Liver (tissue), 9 donors: Measurements from ENCODE around the gene SEMG2. TPM values are rescaled to one million over a fixed set of nuclear protein-coding genes. Genes with fewer than 3 reads are reported as not detected.

ENCODE experiments used
- DNase-seq: peaks from one replicate; pipeline ENCODE4 v3.0.0-alpha.2; 2017; ENCODE audit warnings: low spot score
- H3K27ac ChIP-seq, 2 donors: one replicate each; pipeline ENCODE4 v1.7.0; 2013; ENCODE audit warnings: inconsistent platforms in 2 of 2, low read length in 2 of 2, control low read depth in 1 of 2, low read depth in 1 of 2, mild to moderate bottlenecking in 1 of 2
- H3K27me3 ChIP-seq, 4 donors: one replicate each; pipeline versions ENCODE4 v1.6.1 to v1.7.0; 2013; ENCODE audit warnings: low read length in 3 of 4, inconsistent platforms in 1 of 4, mild to moderate bottlenecking in 1 of 4, moderate library complexity in 1 of 4; ENCODE audit not compliant: control insufficient read depth in 4 of 4, insufficient read depth in 4 of 4
- H3K36me3 ChIP-seq, 4 donors: one replicate each; pipeline versions ENCODE4 v1.6.1 to v1.7.0; 2013; ENCODE audit warnings: low read length in 3 of 4, mild to moderate bottlenecking in 3 of 4, low read depth in 1 of 4, moderate library complexity in 1 of 4; ENCODE audit not compliant: control insufficient read depth in 4 of 4, insufficient read depth in 3 of 4
- H3K4me1 ChIP-seq, 4 donors: one replicate each; pipeline versions ENCODE4 v1.6.1 to v1.7.0; 2013; ENCODE audit warnings: low read length in 3 of 4, mild to moderate bottlenecking in 3 of 4, moderate library complexity in 1 of 4; ENCODE audit not compliant: control insufficient read depth in 4 of 4, insufficient read depth in 4 of 4
- H3K4me3 ChIP-seq, 3 donors: one replicate each; pipeline versions ENCODE4 v1.6.1 to v1.7.0; 2013; ENCODE audit warnings: low read length in 3 of 3, control low read depth in 1 of 3, low read depth in 1 of 3, mild to moderate bottlenecking in 1 of 3
- H3K9ac ChIP-seq, 2 donors: one replicate each; pipeline ENCODE4 v1.7.0; 2013; ENCODE audit warnings: low read length in 2 of 2, mild to moderate bottlenecking in 2 of 2, moderate library complexity in 2 of 2, control low read depth in 1 of 2, low read depth in 1 of 2
- H3K9me3 ChIP-seq, 4 donors: one replicate each; pipeline versions ENCODE4 v1.6.1 to v1.7.0; 2013; ENCODE audit warnings: low read length in 3 of 4; ENCODE audit not compliant: control insufficient read depth in 4 of 4
- ATF3 ChIP-seq: IDR thresholded peaks from 2 replicates; pipeline ENCODE4 v1.6.1; 2016; ENCODE audit warnings: antibody characterized with exemption
- CTCF ChIP-seq: fragments of 150-350 bp; IDR thresholded peaks from 2 replicates; pipeline ENCODE4 v1.5.1; 2017; ENCODE audit warnings: improper control_type of control experiment, low read depth, low read length; ENCODE audit not compliant: missing input control
- EGR1 ChIP-seq, 2 donors: IDR thresholded peaks; 2 replicates each; pipeline ENCODE4 v1.6.1; 2016 to 2018; ENCODE audit warnings: antibody characterized with exemption in 2 of 2, low read depth in 2 of 2
- FOXA1 ChIP-seq: IDR thresholded peaks from 2 replicates; pipeline ENCODE4 v1.6.1; 2016; ENCODE audit warnings: antibody characterized with exemption
- GABPA ChIP-seq, 2 donors: IDR thresholded peaks in 1 of 2; conservative IDR thresholded peaks in 1 of 2; 2 replicates each; pipeline ENCODE4 v1.6.1; 2016; ENCODE audit warnings: antibody characterized with exemption in 2 of 2, mild to moderate bottlenecking in 1 of 2, moderate library complexity in 1 of 2
- HNF4A ChIP-seq, 2 donors: conservative IDR thresholded peaks; 2 replicates each; pipeline ENCODE4 v1.6.1; 2016; ENCODE audit warnings: antibody characterized with exemption in 2 of 2, mild to moderate bottlenecking in 2 of 2
- HNF4G ChIP-seq: IDR thresholded peaks from 2 replicates; pipeline ENCODE4 v1.6.1; 2016; ENCODE audit warnings: antibody characterized with exemption
- JUND ChIP-seq, 2 donors: IDR thresholded peaks; 2 replicates each; pipeline ENCODE4 v1.6.1; 2016; ENCODE audit warnings: antibody characterized with exemption in 2 of 2
- MAX ChIP-seq: IDR thresholded peaks from 2 replicates; pipeline ENCODE4 v1.6.1; 2016; ENCODE audit warnings: antibody characterized with exemption
- REST ChIP-seq: IDR thresholded peaks from 2 replicates; pipeline ENCODE4 v1.6.1; 2016; ENCODE audit warnings: antibody characterized with exemption, mild to moderate bottlenecking
- SP1 ChIP-seq: IDR thresholded peaks from 2 replicates; pipeline ENCODE4 v1.6.1; 2018; ENCODE audit warnings: antibody characterized with exemption, mild to moderate bottlenecking
- TAF1 ChIP-seq: conservative IDR thresholded peaks from 2 replicates; pipeline ENCODE4 v1.6.1; 2016; ENCODE audit warnings: antibody characterized with exemption, mild to moderate bottlenecking
- YY1 ChIP-seq: IDR thresholded peaks from 2 replicates; pipeline ENCODE4 v1.6.1; 2016; ENCODE audit warnings: antibody characterized with exemption, mild to moderate bottlenecking
- ZBTB33 ChIP-seq: IDR thresholded peaks from 2 replicates; pipeline ENCODE4 v1.6.1; 2016; ENCODE audit warnings: antibody characterized with exemption
- WGBS: extraction: QIAGEN DNeasy Blood & Tissue Kit; methylation state at CpG from one replicate; pipeline ENCODE4 v1.1.7; 2013; 5-methylcytosine and 5-hydroxymethylcytosine counted together
- polyA plus RNA-seq, 2 donors: library from polyadenylated mRNA; stranded (reverse) in 1 of 2; unstranded in 1 of 2; fragments of 200-250 nt in 1 of 2; fragments of >200 nt in 1 of 2; fragmentation: Nextera tagmentation in 1 of 2; extraction: Ambion mirVana in 1 of 2; gene quantifications; one replicate each; pipeline versions ENCODE4 v1.2.1 to v1.2.3, GENCODE V29; 2013 to 2015
- total RNA-seq, 2 donors: library from RNA; depleted of rRNA; stranded (reverse); fragments of >200 nt; gene quantifications; one replicate each; pipeline ENCODE4 v1.2.3, GENCODE V29; 2014
- donor health status: healthy.
- donor health status: healthy.
- donor health status: healthy.
- donor health status: healthy.
- donor health status: healthy.

SEMG2 gene
- total RNA-seq (not detected), polyA plus RNA-seq (not detected)

- WGBS = 86% methylated on average over 4 of the region's 4 CpGs
- Histone ChIP-seq H3K4me3 (no peak within 1 kb of the TSS), H3K36me3 (no peaks in the 10 kb centered on the region), H3K4me1 (no peaks in the 10 kb centered on the region), H3K27me3 (peaks cover 0 to 3% (median 1%) of the 10 kb centered on the region in 4 donors), H3K9me3 (no peaks in the 10 kb centered on the region), H3K9ac (no peak within 1 kb of the TSS), H3K27ac (no peak within 1 kb of the TSS)
- TF ChIP-seq MAX (no peak), FOXA1 (no peak), CTCF (no peak), SP1 (no peak), GABPA (IDR thresholded peaks at IDR 0.05 in 1 of 2, conservative IDR thresholded peaks at IDR 0.05 in 1 of 2) (no peak), TAF1 (no peak), REST (no peak), HNF4G (no peak), HNF4A (conservative IDR thresholded peaks at IDR 0.05) (no peak), YY1 (no peak), EGR1 (IDR thresholded peaks at IDR 0.05; ENCODE audit: low read depth in 2 of 2) (no peak)
- DNase-seq = no peak
These were observed at the start of gene SEMG2 for GRCh38 chr20:45221076-45221475. Gene SEMG2 (plus strand): TSS chr20:45221373. CDS start chr20:45221390, 17 bp downstream.

GRCh38 chr20:45173522-45173921 is 47.7 kb upstream of the SEMG2 start:
- TF ChIP-seq CTCF (no peak), REST (no peak), YY1 (no peak), ZBTB33 (no peak), HNF4G (no peak), ATF3 (no peak), HNF4A (conservative IDR thresholded peaks at IDR 0.05) (no peak), GABPA (IDR thresholded peaks at IDR 0.05 in 1 of 2, conservative IDR thresholded peaks at IDR 0.05 in 1 of 2) (no peak), JUND (IDR thresholded peaks at IDR 0.05) (no peak)
- Histone ChIP-seq H3K36me3 (no peaks in the 10 kb centered on the region), H3K27ac (no peak overlapping the region), H3K27me3 (peaks cover 0 to 5% (median 0%) of the 10 kb centered on the region in 4 donors), H3K4me3 (no peak overlapping the region), H3K9me3 (peaks cover 0 to 5% (median 1%) of the 10 kb centered on the region in 4 donors), H3K4me1 (no peaks in the 10 kb centered on the region), H3K9ac (no peak overlapping the region)
- DNase-seq = no peak
- 12% methylated on average over 1 of the region's 1 CpG for WGBS
